Type B pancreatic cell (in vitro differentiated cells): ENCODE measurements around the gene GIMAP8. TPM values are rescaled to one million over a fixed set of nuclear protein-coding genes. Genes with fewer than 3 reads are reported as not detected.
"Not testable (repeated sequence)": the region's sequence is repeated elsewhere in the genome, so short reads cannot be mapped to it uniquely, and the experiment has no call there.

Source experiments
- DNase-seq: peaks from one replicate; pipeline ENCODE4 v3.0.0; 2021; ENCODE audit warnings: mixed read lengths; ENCODE audit not compliant: unreplicated experiment; ENCODE audit errors: extremely low spot score
- H3K27ac Mint-ChIP-seq: 2 replicates; pipeline ENCODE4 v1.8.0; 2021; ENCODE audit warnings: mild to moderate bottlenecking, mixed read lengths
- H3K27me3 Mint-ChIP-seq: 2 replicates; pipeline ENCODE4 v1.8.0; 2021; ENCODE audit warnings: mixed read lengths
- H3K36me3 Mint-ChIP-seq: 2 replicates; pipeline ENCODE4 v1.8.0; 2021; ENCODE audit warnings: mixed read lengths
- H3K4me1 Mint-ChIP-seq: one replicate; pipeline ENCODE4 v1.8.0; 2021; ENCODE audit warnings: mixed read lengths; ENCODE audit not compliant: unreplicated experiment
- H3K4me3 Mint-ChIP-seq: 2 replicates; pipeline ENCODE4 v1.8.0; 2021; ENCODE audit warnings: mild to moderate bottlenecking, mixed read lengths
- H3K9me3 Mint-ChIP-seq: 2 replicates; pipeline ENCODE4 v1.8.0; 2021; ENCODE audit warnings: mixed read lengths
- total RNA-seq: library from RNA; stranded (reverse); gene quantifications from 2 replicates; pipeline ENCODE4 v1.2.1, GENCODE V29; 2021; ENCODE audit warnings: low replicate concordance
- TF ChIP-seq, protein P1 (sequence below): fragments of 200-600 bp; sonication (generic); conservative IDR thresholded peaks from 2 replicates; pipeline ENCODE4 v1.5.0; 2021; ENCODE audit warnings: antibody characterized with exemption, mild to moderate bottlenecking

GIMAP8 gene
- total RNA-seq, 1 donor from 2014 or later, result not detected

DNA sequence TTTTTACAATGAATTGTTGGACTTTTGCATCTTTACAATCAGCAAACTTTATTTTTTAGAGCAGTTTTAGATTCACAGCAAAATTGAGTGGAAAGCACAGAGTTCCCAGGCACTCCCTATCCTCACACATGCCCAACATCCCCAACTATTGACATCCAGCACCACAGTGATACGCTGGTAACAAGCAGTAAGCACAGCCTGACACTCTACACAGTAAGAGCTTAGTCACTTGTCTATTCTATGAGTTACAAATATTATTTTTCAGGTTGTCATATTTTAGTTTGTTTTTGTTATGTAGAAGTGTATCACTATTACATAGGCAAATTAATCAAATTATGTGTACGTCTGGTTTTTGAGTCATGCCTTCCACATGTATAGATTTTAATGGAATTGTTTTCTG lies 37.2 kb downstream of the GIMAP8 start:
- H3K4me3 Mint-ChIP-seq, result no peak overlapping the region
- no peaks in the 10 kb centered on the region for H3K9me3 Mint-ChIP-seq
- no peaks in the 10 kb centered on the region for H3K4me1 Mint-ChIP-seq
- H3K36me3 Mint-ChIP-seq, result no peaks in the 10 kb centered on the region
- no peak for DNase-seq
- TF ChIP-seq, protein P1, sequence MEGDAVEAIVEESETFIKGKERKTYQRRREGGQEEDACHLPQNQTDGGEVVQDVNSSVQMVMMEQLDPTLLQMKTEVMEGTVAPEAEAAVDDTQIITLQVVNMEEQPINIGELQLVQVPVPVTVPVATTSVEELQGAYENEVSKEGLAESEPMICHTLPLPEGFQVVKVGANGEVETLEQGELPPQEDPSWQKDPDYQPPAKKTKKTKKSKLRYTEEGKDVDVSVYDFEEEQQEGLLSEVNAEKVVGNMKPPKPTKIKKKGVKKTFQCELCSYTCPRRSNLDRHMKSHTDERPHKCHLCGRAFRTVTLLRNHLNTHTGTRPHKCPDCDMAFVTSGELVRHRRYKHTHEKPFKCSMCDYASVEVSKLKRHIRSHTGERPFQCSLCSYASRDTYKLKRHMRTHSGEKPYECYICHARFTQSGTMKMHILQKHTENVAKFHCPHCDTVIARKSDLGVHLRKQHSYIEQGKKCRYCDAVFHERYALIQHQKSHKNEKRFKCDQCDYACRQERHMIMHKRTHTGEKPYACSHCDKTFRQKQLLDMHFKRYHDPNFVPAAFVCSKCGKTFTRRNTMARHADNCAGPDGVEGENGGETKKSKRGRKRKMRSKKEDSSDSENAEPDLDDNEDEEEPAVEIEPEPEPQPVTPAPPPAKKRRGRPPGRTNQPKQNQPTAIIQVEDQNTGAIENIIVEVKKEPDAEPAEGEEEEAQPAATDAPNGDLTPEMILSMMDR, result no peak
- no peak overlapping the region for H3K27ac Mint-ChIP-seq
- peaks cover 22% of the 10 kb centered on the region for H3K27me3 Mint-ChIP-seq

DNA sequence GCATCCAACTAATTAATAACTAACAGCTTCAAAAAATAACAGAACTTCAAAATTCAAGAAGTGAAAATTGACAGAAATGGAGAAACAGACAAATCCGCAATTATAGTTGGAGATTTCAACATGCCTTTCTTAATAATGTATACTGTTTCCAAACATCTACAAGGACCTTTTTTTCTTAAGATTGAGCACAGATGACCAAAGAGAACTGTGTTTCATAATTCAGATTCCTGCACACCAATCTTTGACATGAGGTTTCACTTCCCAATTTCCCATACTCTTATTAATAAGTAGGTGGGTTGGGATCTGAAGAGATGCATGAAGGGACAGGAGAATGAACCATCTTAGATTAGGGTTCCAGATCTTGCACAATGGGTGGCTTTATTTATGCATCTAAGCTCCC lies 39.4 kb downstream of the GIMAP8 start:
- no peak overlapping the region for H3K4me3 Mint-ChIP-seq
- no peaks in the 10 kb centered on the region for H3K4me1 Mint-ChIP-seq
- H3K27ac Mint-ChIP-seq, result no peak overlapping the region
- no peak for DNase-seq
- no peaks in the 10 kb centered on the region for H3K36me3 Mint-ChIP-seq
- TF ChIP-seq, protein P1, result no peak
- H3K9me3 Mint-ChIP-seq, result no peaks in the 10 kb centered on the region
- H3K27me3 Mint-ChIP-seq, result peaks cover 18% of the 10 kb centered on the region

DNA sequence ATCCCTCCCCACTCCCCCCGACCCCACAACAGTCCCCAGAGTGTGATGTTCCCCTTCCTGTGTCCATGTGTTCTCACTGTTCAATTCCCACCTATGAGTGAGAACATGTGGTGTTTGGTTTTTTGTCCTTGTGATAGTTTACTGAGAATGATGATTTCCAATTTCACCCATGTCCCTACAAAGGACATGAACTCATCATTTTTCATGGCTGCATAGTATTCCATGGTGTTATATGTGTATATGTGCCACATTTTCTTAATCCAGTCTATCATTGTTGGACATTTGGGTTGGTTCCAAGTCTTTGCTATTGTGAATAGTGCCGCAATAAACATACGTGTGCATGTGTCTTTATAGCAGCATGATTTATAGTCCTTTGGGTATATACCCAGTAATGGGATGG lies 43.0 kb downstream of the GIMAP8 start:
- H3K4me1 Mint-ChIP-seq, H3K27ac Mint-ChIP-seq: not testable (repeated sequence)

DNA sequence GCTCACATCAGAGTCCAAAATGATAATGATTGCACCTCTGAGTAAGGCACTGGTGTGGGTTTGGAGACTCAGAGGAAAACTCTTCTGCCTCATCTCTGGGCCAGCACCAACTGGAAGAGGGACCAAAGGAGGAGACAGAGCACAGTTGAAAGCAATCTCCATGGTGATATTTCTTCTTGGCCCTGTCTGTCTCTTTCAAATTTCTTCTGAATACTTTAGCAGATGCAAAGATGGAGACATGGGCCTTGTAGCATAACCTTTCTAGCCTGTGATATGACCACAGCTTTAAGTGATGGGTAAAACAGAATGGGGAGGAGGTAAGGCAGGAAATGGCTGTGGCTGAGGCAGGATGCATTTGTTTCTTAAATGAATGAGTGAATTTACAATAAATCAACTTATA lies 52.1 kb downstream of the GIMAP8 start:
- Mint-ChIP-seq H3K27me3 (peaks cover 9% of the 10 kb centered on the region), H3K36me3 (no peaks in the 10 kb centered on the region), H3K9me3 (no peaks in the 10 kb centered on the region), H3K4me3 (no peak overlapping the region), H3K4me1 (no peaks in the 10 kb centered on the region), H3K27ac (no peak overlapping the region)
- no peak for DNase-seq
- TF ChIP-seq, protein P1, result no peak

More for the DNA sequence above, 43.0 kb downstream of the GIMAP8 start:
- not testable (repeated sequence) for H3K9me3 Mint-ChIP-seq, H3K36me3 Mint-ChIP-seq, DNase-seq, H3K4me3 Mint-ChIP-seq
- H3K27me3 Mint-ChIP-seq, result peaks cover 17% of the 10 kb centered on the region

DNA sequence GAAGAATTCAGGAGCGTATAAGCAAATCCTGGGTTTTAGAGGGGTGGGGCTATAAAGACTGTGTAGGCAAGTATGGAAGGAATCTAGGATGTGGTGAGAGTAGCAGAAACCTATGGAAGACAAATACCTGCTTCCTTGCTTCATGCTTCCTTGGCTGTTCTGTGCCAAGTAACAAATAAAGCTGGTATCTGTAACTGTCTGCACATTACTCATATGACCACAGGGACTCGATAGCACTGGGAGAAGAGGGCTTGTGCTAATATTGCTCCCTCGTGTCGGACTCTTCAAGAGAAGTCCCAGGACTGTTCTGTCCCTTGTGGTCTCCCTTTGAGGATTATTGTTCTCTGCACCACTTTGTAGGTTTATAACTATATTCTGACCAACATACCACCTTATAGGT lies 52.7 kb downstream of the GIMAP8 start:
- Mint-ChIP-seq H3K36me3 (no peaks in the 10 kb centered on the region), H3K4me1 (no peaks in the 10 kb centered on the region), H3K27me3 (peaks cover 9% of the 10 kb centered on the region), H3K4me3 (no peak overlapping the region), H3K9me3 (no peaks in the 10 kb centered on the region), H3K27ac (no peak overlapping the region)
- no peak for DNase-seq
- TF ChIP-seq, protein P1, result no peak

DNA sequence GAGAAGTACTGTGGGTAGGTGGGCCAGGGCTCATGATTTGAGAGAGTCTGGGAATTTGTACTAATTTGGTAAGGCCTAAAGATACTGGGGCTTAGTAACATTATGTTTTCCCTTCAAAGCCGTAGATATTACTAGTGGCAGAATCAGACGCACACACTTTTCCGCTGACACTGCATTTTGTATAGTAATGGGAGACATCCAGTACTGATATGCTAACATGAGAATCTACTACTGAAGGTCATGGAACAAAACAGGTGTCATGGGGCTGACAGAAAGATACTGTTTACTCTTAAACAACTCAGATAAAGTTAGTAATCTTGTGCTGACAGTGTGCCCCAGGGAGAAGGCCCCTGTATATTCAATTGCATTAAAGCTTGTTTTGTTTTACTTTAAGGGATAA lies 53.2 kb downstream of the GIMAP8 start:
- DNase-seq, result no peak
- Mint-ChIP-seq H3K4me1 (no peaks in the 10 kb centered on the region), H3K9me3 (no peaks in the 10 kb centered on the region), H3K27ac (no peak overlapping the region), H3K36me3 (no peaks in the 10 kb centered on the region), H3K27me3 (peaks cover 9% of the 10 kb centered on the region), H3K4me3 (no peak overlapping the region)
- TF ChIP-seq, protein P1, result no peak
